Suprapubic skin (tissue), 4 donors: ENCODE results near the gene MYO5C. TPM values are rescaled to one million over a fixed set of nuclear protein-coding genes. Genes with fewer than 3 reads are reported as not detected.

ENCODE experiments used
- DNase-seq, 2 donors: peaks; one replicate each; pipeline ENCODE4 v3.0.0-alpha.2; 2019; ENCODE audit warnings: low spot score in 2 of 2
- H3K27ac ChIP-seq: fragments of 200-600 bp; sonication (generic); one replicate; pipeline ENCODE4 v1.5.1; 2019
- H3K27me3 ChIP-seq: fragments of 200-600 bp; sonication (generic); one replicate; pipeline ENCODE4 v1.5.1; 2019
- H3K36me3 ChIP-seq: fragments of 200-600 bp; sonication (generic); one replicate; pipeline ENCODE4 v1.5.1; 2019
- H3K4me1 ChIP-seq: fragments of 200-600 bp; sonication (generic); one replicate; pipeline ENCODE4 v1.5.1; 2019
- H3K4me3 ChIP-seq: fragments of 200-600 bp; sonication (generic); one replicate; pipeline ENCODE4 v1.5.1; 2019; ENCODE audit warnings: mild to moderate bottlenecking
- H3K9me3 ChIP-seq: fragments of 200-600 bp; sonication (generic); one replicate; pipeline ENCODE4 v1.5.1; 2019
- EP300 ChIP-seq: sonication (generic); formaldehyde crosslinking; IDR thresholded peaks from one replicate; pipeline ENCODE4 v1.6.1; 2017; ENCODE audit warnings: antibody characterized with exemption
- POLR2A ChIP-seq, 2 donors: fragments of 450-650 bp; IDR thresholded peaks; one replicate each; pipeline ENCODE4 v1.6.1; 2017; ENCODE audit warnings: antibody characterized with exemption in 2 of 2, mild to moderate bottlenecking in 2 of 2, moderate library complexity in 2 of 2
- POLR2AphosphoS5 ChIP-seq, 3 donors: sonication (generic); formaldehyde crosslinking; IDR thresholded peaks; one replicate each; pipeline ENCODE4 v1.6.1; 2017; ENCODE audit warnings: antibody characterized with exemption in 3 of 3
- WGBS: methylation state at CpG from one replicate; pipeline ENCODE4 v1.1.5; 2018; 5-methylcytosine and 5-hydroxymethylcytosine counted together
- total RNA-seq, 4 donors: library from RNA; depleted of rRNA; stranded (reverse); fragments of >200 nt; gene quantifications; one replicate each; pipeline ENCODE4 v1.1.0, GENCODE V29; 2016
- TF ChIP-seq, protein P1 (sequence below), 2 donors: fragments of 200-600 bp in 1 of 2; fragments of 450-650 bp in 1 of 2; sonication (generic) in 1 of 2; IDR thresholded peaks; one replicate each; pipeline ENCODE4 v1.5.1; 2016 to 2019; ENCODE audit warnings: antibody characterized with exemption in 2 of 2, mild to moderate bottlenecking in 1 of 2, moderate library complexity in 1 of 2

The MYO5C gene
- total RNA-seq, 4 donors from 2014 or later, result 11.2 to 31.5 (median 14.9) TPM

DNA sequence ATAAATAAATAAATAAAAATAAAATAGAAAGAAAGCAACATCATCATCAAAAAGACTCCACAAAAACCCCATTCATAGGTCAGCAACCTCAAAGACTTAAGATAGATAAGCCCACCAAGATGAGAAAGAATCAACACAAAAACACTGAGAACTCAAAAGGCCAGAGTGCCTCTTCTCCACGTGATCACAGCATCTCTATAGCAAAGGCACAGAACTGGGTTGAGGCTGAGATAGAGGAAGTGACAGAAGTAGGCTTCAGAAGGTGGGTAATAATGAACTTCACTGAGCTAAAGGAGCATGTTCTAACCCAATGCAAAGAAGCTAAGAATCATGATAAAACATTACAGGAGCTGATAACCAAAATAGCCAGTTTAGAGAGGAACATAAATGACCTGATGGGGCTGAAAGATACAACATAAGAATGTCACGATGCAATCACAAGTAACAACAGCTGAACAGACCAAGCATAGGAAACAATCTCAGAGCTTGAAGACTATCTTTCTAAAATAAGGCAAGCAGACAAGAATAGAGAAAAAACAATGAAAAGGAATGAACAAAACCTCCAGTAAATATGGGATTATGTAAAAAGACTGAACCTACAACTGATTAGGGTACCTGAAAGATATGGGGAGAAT is 130.9 kb downstream of the MYO5C start:
- no peaks in the 10 kb centered on the region for H3K4me1 ChIP-seq
- H3K9me3 ChIP-seq, result no peaks in the 10 kb centered on the region
- WGBS, result 88% methylated on average over 2 of the region's 2 CpGs
- H3K27ac ChIP-seq, result no peak overlapping the region
- DNase-seq, result no peak
- no peak overlapping the region for H3K4me3 ChIP-seq
- H3K36me3 ChIP-seq, result peaks cover 5% of the 10 kb centered on the region
- TF ChIP-seq POLR2AphosphoS5 (IDR thresholded peaks at IDR 0.05) (no peak), EP300 (no peak), POLR2A (IDR thresholded peaks at IDR 0.05) (no peak)
- TF ChIP-seq, protein P1, sequence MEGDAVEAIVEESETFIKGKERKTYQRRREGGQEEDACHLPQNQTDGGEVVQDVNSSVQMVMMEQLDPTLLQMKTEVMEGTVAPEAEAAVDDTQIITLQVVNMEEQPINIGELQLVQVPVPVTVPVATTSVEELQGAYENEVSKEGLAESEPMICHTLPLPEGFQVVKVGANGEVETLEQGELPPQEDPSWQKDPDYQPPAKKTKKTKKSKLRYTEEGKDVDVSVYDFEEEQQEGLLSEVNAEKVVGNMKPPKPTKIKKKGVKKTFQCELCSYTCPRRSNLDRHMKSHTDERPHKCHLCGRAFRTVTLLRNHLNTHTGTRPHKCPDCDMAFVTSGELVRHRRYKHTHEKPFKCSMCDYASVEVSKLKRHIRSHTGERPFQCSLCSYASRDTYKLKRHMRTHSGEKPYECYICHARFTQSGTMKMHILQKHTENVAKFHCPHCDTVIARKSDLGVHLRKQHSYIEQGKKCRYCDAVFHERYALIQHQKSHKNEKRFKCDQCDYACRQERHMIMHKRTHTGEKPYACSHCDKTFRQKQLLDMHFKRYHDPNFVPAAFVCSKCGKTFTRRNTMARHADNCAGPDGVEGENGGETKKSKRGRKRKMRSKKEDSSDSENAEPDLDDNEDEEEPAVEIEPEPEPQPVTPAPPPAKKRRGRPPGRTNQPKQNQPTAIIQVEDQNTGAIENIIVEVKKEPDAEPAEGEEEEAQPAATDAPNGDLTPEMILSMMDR (IDR thresholded peaks at IDR 0.05), result no peak
- H3K27me3 ChIP-seq, result no peaks in the 10 kb centered on the region

DNA sequence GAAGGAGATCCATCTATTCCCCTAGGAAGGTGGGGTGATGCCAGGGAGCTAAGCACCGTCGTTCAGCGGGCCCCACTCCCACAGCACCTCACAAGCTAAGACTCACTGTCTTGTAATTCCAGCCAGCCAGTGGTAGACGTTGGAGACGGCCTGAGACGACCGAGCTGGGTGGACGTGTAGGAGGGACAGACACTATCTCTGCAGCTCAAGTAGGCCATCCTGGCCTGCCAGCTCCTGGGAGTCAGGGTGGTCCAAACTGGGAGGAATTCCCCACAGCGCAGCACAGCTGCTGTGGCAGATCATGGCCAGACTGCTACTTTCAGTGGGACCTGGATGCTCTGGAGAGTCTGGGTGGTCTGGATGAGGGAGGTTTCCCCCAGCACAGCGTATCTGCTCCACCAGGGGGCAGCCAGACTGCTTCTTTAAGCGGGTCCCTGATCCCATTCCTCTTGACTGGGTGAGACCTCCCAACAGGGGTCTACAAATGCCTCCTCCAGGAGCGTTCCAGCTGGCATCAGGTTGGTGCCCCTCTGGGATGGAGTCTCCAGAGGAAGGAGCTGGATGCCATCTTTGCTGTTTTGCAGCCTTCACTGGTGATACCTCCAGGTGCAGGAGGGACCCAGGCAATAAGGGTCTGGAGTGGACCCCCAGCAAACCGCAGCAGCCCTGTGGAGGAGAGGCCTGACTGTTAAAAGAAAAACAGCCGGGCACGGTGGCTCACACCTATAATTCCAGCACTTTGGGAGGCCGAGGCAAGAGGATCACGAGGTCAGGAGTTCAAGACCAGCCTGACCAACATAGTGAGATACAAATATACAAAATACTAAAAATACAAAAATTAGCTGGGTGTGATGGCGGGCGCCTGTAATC is 132.0 kb downstream of the MYO5C start:
- 93% methylated on average over 15 of the region's 19 CpGs for WGBS
- H3K27ac ChIP-seq, result no peak overlapping the region
- TF ChIP-seq POLR2AphosphoS5 (IDR thresholded peaks at IDR 0.05) (no peak), EP300 (no peak), POLR2A (IDR thresholded peaks at IDR 0.05) (no peak)
- TF ChIP-seq, protein P1 (IDR thresholded peaks at IDR 0.05), result no peak
- H3K4me3 ChIP-seq, result no peak overlapping the region
- no peaks in the 10 kb centered on the region for H3K9me3 ChIP-seq
- DNase-seq, result no peak
- H3K27me3 ChIP-seq, result no peaks in the 10 kb centered on the region
- peaks cover 11% of the 10 kb centered on the region for H3K36me3 ChIP-seq
- no peaks in the 10 kb centered on the region for H3K4me1 ChIP-seq

DNA sequence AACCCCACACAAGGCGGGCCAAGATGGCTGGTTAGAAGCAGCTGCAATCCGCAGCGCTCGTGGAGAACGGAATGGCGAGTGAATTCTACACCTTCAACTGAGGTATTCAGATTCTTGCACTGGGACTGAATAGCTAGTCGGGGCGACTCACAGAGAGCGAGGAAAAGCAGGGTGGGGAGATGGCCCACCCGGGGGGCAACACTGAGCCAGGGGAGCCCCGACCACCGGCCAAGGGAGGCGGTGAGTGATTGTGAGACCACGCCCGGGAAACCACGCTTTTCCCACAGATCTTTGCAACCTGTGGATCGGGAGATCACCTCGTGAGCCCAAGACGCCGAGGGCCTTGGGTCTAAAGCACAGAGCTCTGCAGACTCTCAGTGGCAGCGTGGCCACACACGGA is 132.7 kb downstream of the MYO5C start:
- TF ChIP-seq, protein P1 (IDR thresholded peaks at IDR 0.05), result no peak
- TF ChIP-seq POLR2A (IDR thresholded peaks at IDR 0.05) (no peak), EP300 (no peak), POLR2AphosphoS5 (IDR thresholded peaks at IDR 0.05) (no peak)
- Histone ChIP-seq H3K4me3 (no peak overlapping the region), H3K27ac (no peak overlapping the region), H3K27me3 (no peaks in the 10 kb centered on the region), H3K9me3 (no peaks in the 10 kb centered on the region), H3K4me1 (no peaks in the 10 kb centered on the region), H3K36me3 (peaks cover 11% of the 10 kb centered on the region)
- 91% methylated on average over 19 of the region's 22 CpGs for WGBS
- DNase-seq, result no peak

DNA sequence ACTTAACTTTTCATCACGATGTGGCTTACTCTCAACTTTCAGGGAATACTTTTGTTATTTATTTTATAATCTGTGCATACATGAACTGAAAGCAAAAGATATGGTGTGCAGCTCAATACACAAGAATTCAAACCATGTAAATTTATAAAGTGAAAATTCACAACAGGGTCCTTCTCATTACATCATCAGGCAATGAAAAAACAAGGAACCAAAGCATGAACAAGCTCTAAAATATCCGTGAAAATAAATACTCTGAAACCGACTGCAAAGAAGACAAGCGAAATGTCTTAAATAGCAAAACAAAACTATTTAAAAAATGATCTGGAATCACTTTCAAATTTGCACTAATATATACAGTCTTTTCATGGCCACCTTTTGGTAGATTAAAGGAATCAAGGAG is 133.3 kb downstream of the MYO5C start:
- Histone ChIP-seq H3K27me3 (no peaks in the 10 kb centered on the region), H3K36me3 (peaks cover 11% of the 10 kb centered on the region), H3K4me3 (no peak overlapping the region), H3K27ac (no peak overlapping the region), H3K4me1 (no peaks in the 10 kb centered on the region), H3K9me3 (no peaks in the 10 kb centered on the region)
- TF ChIP-seq POLR2AphosphoS5 (IDR thresholded peaks at IDR 0.05), result no peak
- TF ChIP-seq POLR2A (IDR thresholded peaks at IDR 0.05), result no peak
- TF ChIP-seq EP300, result no peak
- no peak for DNase-seq
- 83% methylated on average over 4 of the region's 4 CpGs for whole genome bisulfite sequencing

DNA sequence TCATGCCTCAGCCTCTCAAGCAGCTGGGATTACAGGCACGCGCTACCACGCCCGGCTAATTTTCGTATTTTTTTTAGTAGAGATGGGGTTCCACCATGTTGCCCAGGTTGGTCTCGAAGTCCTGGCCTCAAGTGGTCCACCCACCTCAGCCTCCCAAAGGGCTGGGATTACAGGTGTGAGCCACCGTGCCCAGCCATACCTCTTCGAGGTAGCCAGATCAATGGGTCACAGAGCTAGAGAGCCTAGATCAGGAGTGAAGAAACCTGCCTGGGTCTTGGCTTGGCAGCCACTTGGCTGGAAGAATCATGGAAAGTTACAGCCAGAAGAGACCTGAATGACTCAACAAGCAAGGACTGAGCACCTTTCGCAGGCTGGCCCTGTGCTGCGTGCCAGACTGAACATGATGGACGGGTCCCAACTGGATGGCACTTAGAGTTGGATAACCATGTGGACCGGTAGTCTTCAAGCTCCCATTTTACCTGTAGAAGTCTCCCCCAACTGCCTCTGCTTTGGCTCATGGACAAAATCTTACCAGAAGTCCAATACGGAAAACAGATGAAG is 134.1 kb downstream of the MYO5C start:
- TF ChIP-seq, protein P1 (IDR thresholded peaks at IDR 0.05), result no peak
- TF ChIP-seq EP300 (no peak), POLR2AphosphoS5 (IDR thresholded peaks at IDR 0.05) (no peak), POLR2A (IDR thresholded peaks at IDR 0.05) (no peak)
- DNase-seq, result no peak
- H3K27me3 ChIP-seq, result no peaks in the 10 kb centered on the region
- WGBS, result 91% methylated on average over 13 of the region's 13 CpGs
- no peaks in the 10 kb centered on the region for H3K4me1 ChIP-seq
- H3K36me3 ChIP-seq, result peaks cover 11% of the 10 kb centered on the region
- no peaks in the 10 kb centered on the region for H3K9me3 ChIP-seq
- H3K27ac ChIP-seq, result no peak overlapping the region
- H3K4me3 ChIP-seq, result no peak overlapping the region
